Medulla oblongata (tissue), 1 donor: ENCODE results near the gene PCDH9.

Experiments
- DNase-seq: peaks from one replicate; pipeline ENCODE4 v3.0.0-alpha.2; 2015; ENCODE audit errors: extremely low spot score

Gene PCDH9

DNA sequence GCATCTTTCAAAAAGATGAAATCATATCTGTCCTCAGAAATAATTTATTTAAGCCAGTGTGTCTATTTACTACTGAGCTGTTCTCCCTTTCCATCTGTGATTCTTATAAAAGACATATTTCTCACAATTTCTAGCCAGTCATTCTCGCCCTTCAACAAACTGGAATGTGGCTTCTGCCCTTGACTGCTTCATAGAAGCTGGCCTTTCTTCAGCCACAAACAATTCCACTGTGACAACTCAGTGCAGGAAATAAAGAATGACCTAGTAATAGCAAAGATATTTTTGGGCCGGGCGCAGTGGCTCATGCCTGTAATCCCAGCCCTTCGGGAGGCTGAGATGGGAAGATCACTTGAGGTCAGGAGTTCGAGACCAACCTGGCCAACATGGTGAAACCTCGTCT lies 655.5 kb downstream of the PCDH9 start:
- DNase-seq, result no peak

DNA sequence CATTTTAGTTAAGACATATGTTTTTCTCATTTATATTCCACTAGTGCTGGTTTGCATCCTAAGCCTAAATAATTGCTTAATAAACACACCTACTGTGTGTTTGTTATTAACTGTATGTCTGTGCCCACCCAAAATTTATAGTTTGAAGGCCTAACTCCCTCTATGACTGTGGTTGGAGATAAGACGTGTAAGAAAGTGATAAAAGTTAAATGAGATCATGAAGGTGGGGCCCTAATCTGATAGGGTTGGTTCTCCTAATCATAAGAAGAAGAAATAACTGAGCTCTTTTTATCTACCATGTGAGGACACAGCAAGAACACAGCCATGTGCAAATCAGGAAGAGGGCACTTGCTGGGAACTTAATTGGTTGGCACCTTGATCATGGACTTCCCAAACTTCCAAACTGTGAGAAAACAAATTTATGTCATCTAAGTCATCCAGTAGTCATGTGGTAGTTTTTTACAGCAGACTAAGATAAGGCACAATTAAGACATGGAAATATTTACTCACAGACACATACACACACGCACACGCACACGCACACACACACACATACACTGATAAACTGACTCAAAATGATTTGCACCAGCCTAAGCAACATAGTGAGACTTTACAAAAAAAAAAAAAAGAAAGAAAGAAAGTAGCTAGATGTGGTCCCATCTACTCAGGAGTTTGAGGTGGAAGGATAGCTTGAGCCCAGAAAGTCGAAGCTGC lies 662.1 kb downstream of the PCDH9 start:
- no peak for DNase-seq

DNA sequence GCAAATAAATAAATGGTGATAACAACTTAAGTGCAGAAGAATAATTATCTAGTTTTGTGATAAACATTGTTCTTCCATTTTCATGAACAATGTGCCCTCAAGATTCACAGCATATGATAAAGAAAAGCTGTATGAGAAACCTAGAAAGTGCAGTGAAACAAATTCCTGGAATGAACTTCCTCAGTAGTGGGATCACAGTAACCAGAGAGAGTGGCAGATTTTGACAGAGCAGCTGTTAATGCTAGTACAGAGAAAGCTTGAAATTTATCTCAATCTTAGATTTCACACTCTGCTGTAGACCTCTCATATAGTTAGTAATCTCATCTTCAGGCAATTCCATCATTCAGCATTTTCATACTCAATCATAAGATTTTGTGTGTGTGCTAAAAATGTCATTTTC lies 664.9 kb downstream of the PCDH9 start:
- DNase-seq, result no peak

DNA sequence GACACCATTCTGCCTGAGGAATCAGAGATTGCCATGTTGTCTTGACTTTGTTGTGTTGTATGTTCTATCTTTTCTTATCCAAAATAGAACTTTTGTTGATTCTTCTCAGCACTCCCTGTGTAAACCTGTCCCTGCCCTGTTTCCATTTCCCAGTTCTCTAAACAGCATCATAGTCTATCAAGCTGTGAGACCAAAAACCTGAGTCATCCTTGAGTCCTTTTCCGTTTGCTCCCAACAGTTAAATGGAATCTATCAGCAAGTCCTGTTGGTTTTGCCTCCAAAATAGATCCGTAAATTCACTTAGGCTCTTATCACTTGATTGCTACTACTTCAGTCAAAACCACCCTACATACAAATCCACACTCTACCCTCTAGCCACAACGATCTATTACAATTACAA lies 667.1 kb downstream of the PCDH9 start:
- DNase-seq, result no peak

DNA sequence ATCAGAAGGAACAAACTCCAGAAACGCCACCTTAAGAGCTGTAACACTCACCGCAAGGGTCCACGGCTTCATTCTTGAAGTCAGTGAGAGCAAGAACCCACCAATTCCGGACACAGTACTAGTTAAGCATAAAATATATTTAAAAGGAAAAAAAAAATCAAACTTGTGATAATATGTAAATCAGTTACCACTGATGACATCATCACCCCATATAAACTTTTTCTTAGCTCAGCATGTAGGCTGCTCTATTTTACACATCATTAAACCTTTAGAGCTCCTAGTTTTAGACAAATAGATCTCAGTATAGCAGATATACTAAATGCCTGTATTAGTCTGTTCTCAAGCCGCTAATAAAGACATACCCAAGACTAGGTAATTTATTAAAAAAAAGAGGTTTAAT lies 668.1 kb downstream of the PCDH9 start:
- DNase-seq, result no peak

DNA sequence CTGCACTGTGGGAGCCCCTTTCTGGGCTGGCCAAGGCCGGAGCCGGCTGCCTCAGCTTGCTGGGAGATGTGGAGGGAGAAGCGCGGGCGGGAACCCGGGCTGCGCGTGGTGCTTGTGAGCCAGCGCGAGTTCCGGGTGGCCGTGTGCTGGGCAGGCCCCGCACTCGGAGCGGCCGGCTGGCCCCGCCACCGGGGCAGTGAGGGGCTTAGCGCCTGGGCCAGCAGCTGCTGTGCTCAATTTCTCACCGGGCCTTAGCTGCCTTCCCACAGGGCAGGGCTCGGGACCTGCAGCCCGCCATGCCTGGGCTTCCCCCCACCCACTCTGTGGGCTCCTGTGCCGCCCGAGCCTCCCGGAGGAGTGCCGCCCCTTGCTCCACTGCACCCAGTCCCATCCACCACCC lies 669.1 kb downstream of the PCDH9 start:
- no peak for DNase-seq

DNA sequence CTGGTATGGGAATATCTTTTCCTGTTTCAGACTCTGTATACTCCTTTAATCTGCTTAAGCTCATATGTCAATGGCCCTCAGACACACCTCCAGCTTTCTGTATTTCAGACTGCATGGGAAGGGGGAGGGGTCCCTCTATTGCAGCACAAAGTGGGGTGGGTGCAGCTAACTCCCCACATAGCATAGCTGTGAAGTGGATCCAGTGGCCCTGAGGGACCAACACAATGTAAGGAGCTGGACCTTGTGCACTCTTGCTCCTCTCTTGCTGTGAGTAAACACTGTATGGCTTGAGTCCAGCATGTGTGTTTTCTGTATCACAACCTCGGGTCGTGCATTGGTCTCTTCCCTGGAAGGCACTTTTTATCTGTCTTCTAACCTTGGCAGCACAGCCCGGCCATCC lies 669.9 kb downstream of the PCDH9 start:
- DNase-seq, result no peak

DNA sequence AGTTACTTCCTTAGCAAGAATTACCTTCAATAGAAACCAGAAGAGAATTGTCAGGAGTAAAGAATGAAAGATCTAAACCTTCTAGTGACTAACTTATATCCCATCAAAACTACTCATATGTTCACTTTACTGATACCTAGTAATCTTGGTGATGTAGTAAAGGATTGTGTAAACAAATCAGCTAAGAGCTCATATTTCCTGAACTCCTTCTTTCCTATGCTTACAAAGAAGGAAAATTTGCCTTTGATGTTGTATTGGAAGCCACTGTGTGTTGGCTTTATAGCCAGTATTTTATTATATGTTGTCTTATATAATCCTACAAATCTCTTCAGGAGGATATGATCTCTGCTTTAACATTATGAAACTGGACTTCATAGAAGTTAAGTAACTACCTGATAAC lies 671.0 kb downstream of the PCDH9 start:
- DNase-seq, result no peak

DNA sequence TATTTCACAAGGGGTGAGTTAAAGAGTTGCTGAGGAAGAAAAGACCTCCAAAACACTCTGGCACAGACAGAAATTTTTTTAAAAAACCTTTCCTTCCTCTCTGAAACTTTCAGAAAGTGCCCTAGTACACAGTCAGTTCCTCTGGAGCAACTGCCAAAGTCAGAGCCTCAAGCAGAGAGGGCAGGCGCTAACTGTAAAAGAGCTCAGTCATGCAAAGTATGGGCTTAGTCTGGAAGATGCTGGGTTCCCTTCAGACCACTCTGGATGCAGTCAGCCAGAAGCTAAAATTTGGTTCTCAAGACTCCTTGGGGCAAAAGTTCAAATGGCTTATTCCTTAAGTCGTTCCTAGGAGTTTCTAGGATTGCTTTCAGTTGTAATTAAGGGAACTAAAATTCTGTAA lies 671.6 kb downstream of the PCDH9 start:
- DNase-seq, result peak; percentile 70

DNA sequence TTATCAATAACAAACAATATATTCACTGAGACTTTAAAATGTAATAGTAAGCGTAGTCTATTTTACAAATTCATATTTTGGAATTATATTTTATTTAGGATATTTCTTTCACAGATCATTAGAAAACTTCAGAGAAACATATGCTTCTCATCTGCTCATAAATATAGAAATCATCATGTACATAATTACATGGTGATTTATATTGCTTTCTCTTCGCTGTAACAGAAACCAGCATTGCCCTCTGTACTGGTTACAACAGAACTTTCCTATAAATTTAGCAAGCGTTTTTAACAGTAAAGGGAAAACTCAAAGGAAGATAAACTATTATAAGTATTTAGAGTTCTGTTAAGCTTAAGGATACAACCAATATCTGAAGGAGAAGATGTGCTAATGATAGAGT lies 672.8 kb downstream of the PCDH9 start:
- no peak for DNase-seq

DNA sequence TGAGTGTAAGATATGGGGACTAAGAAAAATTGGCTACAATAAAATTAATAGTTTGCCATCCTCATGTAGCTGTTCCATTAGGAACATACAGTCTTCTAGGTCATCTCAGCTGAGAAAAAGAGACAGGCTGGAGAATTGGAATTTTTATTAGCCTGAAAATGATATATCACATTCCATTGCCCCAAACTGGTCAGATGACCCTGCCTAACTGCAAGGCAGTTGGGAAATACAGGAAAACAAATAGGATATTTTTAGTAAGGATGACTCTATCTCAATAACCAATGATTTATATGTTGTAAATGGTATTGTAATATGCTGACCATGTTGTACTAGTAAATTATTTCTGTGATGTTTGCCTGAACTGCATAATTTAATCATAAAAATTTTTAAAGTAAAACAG lies 673.8 kb downstream of the PCDH9 start:
- no peak for DNase-seq

DNA sequence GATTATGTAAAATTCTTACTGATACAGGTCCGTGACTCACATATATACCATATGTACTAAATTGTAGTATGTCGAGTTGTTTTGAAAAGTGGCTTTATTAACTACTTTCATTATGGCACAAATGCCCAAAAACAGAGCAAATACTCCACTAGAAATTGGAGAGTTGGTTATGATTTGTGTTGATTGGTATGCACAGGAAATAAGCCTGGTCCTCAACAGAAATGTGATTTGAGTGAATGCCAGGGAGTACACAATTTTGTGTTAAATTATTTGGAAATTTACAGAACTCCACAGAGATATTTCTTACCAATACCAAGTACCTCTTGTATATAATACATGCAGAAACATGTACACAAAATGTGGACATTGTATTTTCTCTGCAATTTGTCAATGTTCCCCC lies 676.7 kb downstream of the PCDH9 start:
- DNase-seq, result no peak

DNA sequence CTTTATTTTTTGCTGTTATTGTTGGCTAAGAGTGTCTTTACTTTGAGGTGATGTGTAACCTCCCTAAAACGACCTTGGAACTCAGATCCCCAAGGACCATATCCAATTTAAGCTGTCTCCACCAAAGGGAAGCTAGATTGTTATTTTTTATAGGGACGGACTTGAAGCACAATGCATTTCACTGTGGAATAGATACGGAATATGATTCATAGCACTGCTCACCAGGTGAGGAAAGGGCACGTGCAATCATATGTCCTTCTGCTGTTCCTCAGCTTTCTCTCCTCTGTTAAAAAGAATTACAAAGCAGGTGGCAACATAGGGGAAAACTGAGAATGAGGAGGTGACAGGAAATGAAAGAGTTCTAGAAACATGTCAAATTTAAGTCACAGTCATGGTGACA lies 679.0 kb downstream of the PCDH9 start:
- DNase-seq, result no peak

DNA sequence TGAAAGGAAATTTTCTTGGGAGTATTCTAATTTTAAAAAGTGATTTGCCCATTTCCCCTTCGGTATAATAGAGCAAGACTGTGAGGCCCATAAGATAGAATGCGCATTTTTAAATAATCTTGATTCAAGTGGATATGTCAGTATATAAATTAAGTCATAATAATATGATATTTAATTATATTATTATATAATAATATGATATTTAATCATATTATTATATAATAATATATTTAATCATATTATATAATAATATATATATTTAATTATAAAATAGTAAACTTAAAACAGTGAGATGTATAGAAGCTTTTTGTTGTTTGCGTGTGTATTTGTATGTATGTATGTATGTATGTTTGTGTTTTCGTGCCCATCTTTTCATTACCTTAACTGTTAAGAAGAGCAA lies 682.5 kb downstream of the PCDH9 start:
- no peak for DNase-seq

DNA sequence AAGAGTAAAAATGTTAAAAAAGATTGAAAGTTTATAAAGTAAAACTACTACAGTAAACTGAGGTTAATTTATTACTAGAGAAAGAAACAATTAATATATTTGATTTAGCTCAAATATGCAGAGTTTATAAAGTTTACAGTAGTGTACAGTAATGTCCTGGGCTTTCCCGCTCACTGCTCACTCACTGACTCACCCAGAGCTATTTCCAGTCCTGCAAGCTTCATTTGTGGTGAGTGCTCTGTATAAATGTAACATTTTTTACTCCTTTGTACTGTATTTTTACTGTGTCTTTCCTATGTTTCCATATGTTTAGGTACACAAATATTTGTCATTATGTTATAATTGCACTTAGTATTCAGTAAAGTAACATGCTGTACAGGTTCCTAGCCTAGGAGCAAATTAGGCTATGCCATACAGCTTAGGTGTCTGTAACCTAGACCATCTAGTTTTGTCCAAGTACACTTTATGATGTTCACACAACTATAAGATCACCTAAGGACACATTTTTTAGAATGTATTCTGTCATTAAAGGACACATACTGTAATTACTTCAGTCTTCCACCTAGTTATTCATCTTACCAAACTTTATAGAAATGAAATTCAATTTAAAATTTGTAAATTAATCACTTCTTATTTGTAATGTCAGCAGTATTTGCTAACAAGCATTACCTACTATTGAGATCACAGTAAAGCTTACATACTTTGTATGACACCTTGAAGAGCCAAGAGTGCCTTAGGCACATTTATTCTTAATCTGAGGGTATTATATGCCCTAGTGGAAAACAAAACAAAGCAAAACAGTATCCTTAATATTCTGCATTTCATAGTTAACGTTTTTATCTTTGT lies 683.4 kb downstream of the PCDH9 start:
- no peak for DNase-seq

DNA sequence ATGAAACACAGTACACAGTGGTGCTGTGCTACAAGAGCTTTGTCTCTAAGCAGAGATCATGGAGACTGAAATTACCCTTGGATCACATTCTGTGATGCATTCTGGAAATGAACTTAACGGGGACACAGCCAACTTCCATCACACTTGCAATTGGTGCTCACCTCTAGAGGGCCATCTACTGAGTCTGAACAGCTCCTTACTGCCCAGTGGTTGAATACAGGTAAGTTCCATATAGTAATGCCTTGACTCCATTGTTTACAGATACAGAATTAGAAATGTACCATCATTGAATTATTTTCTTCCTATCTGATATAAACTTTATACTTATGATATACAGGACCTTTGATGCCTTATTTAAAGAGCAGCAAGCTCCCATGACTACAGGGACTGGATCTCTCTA lies 686.4 kb downstream of the PCDH9 start:
- DNase-seq, result no peak

DNA sequence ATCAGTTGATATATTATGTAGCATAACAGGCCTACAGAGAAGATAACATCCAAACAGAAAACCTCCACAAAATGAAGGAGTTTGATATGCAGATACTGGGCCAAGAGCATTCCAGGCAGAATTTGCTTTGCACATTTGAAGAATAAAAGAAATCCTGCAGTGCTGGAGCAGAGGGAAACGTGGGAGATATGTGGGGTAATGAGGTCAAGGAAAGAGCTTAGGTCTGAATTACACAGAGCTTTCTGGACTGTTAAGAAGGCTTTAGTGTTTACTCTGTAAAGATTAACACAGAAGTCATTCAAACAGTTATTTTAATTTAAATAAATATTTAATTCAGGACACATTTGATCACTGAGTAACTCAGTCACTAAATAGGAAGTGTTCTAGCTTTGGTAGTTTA lies 692.7 kb downstream of the PCDH9 start:
- DNase-seq, result no peak

DNA sequence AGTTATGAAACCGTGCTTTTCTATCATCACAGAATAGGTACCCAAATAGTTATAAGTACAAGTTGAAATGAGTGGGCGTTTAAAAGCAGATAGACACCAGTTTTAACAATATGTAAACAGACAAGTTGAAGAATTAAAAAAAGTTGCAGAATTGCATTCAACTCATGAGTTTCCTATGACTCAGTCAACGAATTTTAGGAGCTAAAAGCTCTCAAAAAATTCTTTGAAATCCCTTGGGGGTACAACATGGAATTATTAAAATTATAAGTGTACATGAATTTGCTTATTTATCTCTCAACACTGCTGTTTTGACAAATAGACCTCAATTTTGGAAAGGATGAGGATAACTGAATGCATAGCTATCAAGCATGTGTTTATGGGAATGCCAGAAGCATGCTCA lies 693.4 kb downstream of the PCDH9 start:
- DNase-seq, result no peak

DNA sequence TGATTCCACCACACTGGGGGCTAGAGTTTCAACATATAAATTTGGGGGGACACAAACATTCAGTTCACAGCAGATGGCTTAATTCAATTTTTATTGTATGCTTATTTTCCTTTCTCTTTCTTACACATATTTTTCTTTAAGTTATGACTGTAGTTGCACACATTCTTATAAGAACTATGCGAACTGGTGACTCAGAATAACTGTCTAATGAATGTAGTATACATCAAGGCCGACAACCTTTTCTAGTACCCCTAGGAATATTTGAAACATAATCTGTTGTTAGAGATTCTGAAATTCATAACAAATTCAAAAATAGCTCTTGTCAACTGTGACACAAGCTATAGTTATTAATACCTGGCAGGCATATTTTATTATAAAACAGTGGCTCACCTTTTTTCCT lies 695.6 kb downstream of the PCDH9 start:
- no peak for DNase-seq

DNA sequence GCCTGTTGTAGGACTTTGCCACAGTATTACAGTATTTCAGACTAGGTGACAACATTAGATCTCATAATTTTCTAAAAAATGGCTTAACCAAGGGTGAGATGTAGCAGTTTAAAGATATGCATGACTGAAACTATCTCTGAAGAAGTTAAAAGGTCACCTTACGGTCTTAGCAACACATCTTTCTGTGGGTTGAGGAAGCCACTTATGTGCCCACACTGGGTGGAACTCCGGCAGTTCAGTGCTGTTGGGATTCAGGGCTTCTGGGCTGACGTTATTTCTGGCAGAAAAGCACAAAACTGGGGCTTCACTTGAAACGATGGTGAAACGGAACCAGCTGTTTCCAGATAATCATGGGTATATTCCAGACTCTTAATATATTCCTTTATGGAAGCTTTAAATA lies 697.3 kb downstream of the PCDH9 start:
- no peak for DNase-seq

DNA sequence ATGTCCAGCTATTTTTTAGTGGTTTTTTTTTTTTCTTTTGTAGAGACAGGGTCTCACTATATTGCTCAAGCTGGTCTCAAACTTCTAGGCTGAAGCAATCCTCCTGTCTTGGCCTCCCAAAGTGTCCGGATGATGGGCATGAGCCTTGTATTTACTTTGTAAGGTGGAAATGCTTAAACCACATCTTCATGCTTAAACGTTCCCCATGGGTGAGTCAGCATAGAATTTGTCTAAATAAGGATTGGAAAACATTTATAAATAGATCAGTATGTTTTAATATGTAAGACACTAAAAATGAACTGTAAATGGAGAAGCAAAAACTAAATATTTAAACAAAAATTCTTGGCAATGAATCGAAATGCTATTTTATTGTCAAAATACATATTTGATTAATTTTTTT lies 698.0 kb downstream of the PCDH9 start:
- DNase-seq, result no peak

DNA sequence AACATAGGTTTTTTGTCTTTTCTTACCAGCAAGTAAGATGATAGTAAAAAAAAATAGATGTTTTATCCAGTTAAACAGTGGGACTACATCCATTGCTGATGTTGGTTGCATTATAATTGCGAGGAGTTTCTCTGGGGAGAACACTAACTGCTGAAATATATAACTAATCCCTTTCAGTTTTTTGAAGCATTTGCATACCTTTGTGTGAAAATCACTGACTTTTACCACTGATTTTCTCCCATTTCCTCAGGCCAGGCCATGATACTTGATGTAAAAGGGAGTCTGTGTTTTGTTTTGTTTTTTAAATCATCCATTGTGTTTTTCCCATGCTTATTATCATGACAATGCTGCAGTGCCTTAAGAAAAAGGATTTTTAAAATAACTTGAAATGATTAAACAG lies 699.5 kb downstream of the PCDH9 start:
- no peak for DNase-seq

DNA sequence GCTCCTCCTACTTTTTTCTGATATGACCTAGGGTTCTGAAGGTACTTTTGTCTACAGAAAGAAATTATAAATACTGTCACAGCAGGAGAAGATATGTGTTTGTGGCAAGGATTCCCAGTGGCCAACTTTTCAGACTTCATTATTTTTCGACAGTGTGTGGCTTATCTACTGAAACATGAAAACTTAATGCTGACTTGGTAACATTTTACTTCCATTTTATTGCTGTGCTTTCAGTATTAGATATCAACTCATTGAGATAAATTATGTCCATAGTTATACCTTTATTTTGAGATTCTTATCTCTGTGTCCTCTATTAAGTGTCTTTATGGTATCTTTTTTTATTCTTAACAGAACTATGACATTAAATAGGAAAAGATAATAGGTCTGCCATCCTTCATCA lies 700.0 kb downstream of the PCDH9 start:
- no peak for DNase-seq
